GM12878 (cell line): ENCODE results near the gene CLIC3. TPM values are rescaled to one million over a fixed set of nuclear protein-coding genes. Genes with fewer than 3 reads are reported as not detected.
A peak's percentile ranks its signal among the peaks of the same experiment; 100 is the strongest.

Experiments used
- BCLAF1 ChIP-seq: fragments of 450-650 bp; IDR thresholded peaks from 2 replicates; pipeline ENCODE4 v1.6.1; 2017; ENCODE audit warnings: antibody characterized with exemption, mild to moderate bottlenecking, moderate library complexity
- CREB1 ChIP-seq: IDR thresholded peaks from 2 replicates; pipeline ENCODE4 v1.6.1; 2012; ENCODE audit warnings: low read depth, mild to moderate bottlenecking, inconsistent platforms
- GABPA ChIP-seq: IDR thresholded peaks from 2 replicates; pipeline ENCODE4 v1.6.1; 2014; ENCODE audit warnings: antibody characterized with exemption, low read depth, mild to moderate bottlenecking, inconsistent platforms
- KAT2A ChIP-seq: conservative IDR thresholded peaks from 2 replicates; pipeline ENCODE4 v1.6.1; 2011; ENCODE audit warnings: low read depth, low read length; ENCODE audit not compliant: control insufficient read depth
- MTA3 ChIP-seq: IDR thresholded peaks from 2 replicates; pipeline ENCODE4 v1.6.1; 2012; ENCODE audit warnings: low read length, inconsistent platforms, borderline replicate concordance
- PKNOX1 ChIP-seq: fragments of 450-650 bp; IDR thresholded peaks from 2 replicates; pipeline ENCODE4 v1.6.1; 2016; ENCODE audit warnings: mild to moderate bottlenecking
- POLR2A ChIP-seq: IDR thresholded peaks from 2 replicates; pipeline ENCODE4 v1.6.1; 2011; ENCODE audit warnings: low read depth, mild to moderate bottlenecking, low read length
- POU2F2 ChIP-seq: IDR thresholded peaks from 3 replicates; pipeline ENCODE4 v1.6.1; 2011; ENCODE audit warnings: low read depth, mild to moderate bottlenecking, low read length, borderline replicate concordance
- RELB ChIP-seq: fragments of 450-650 bp; IDR thresholded peaks from 2 replicates; pipeline ENCODE4 v1.6.1; 2017; ENCODE audit warnings: low read depth, mild to moderate bottlenecking, moderate library complexity
- TCF3 ChIP-seq: IDR thresholded peaks from 2 replicates; pipeline ENCODE4 v1.6.1; 2012; ENCODE audit warnings: low read depth, mild to moderate bottlenecking, low read length, borderline replicate concordance; ENCODE audit not compliant: insufficient read depth
- WRNIP1 ChIP-seq: IDR thresholded peaks from 2 replicates; pipeline ENCODE4 v1.6.1; 2011; ENCODE audit warnings: low read depth, low read length, improper control_type of control experiment, borderline replicate concordance
- ZBTB40 ChIP-seq: fragments of 450-650 bp; IDR thresholded peaks from 2 replicates; pipeline ENCODE4 v1.6.1; 2016; ENCODE audit warnings: mild to moderate bottlenecking, moderate library complexity, borderline replicate concordance
- ZNF207 ChIP-seq: fragments of 450-650 bp; IDR thresholded peaks from 2 replicates; pipeline ENCODE4 v1.6.1; 2014; ENCODE audit warnings: antibody characterized with exemption, mild to moderate bottlenecking, borderline replicate concordance
- ZNF687 ChIP-seq: fragments of 450-650 bp; IDR thresholded peaks from 2 replicates; pipeline ENCODE4 v1.6.1; 2017; ENCODE audit warnings: mild to moderate bottlenecking, moderate library complexity
- polyA plus RNA-seq, 11 experiments: library from polyadenylated mRNA; depleted of rRNA in 4 of 11; unstranded in 6 of 11; stranded (reverse) in 5 of 11; fragments of >200 nt; fragmentation: Nextera tagmentation in 4 of 11; fragmentation: Illumina TruSeq in 1 of 11; extraction: Ambion mirVana in 4 of 11; extraction: Trizol in 1 of 11; gene quantifications; 1 replicate in 1 of 11; 2 replicates in 10 of 11; pipeline versions ENCODE4 v1.2.1 to v1.2.3, GENCODE V29; 2011 to 2016; ENCODE audit warnings: inconsistent platforms in 2 of 11, missing spikeins in 2 of 11, low read depth in 1 of 11
- total RNA-seq, 4 experiments: library from RNA; depleted of rRNA in 3 of 4; stranded (reverse); fragments of >200 nt in 3 of 4; fragmentation: Illumina TruSeq in 1 of 4; extraction: Trizol in 1 of 4; gene quantifications; 2 replicates each; pipeline versions ENCODE4 v1.2.1 to v1.2.3, GENCODE V29; 2013 to 2021

CLIC3 gene
- total and polyA plus RNA-seq, 10 of the 15 experiments (the other 5 are each of a cell fraction or from before 2014, with no cell fraction given) = 0.31 TPM; not detected in 9

- TF ChIP-seq BCLAF1 = no peak
- TF ChIP-seq GABPA = no peak
- TF ChIP-seq KAT2A = no peak
- TF ChIP-seq WRNIP1 = no peak
- peak; percentile 50 for TF ChIP-seq PKNOX1
- no peak for TF ChIP-seq CREB1
- TF ChIP-seq MTA3 = no peak; the same call in 1 of the 2 replicates
- peak; percentile 71; the same call in 1 of the 2 replicates for TF ChIP-seq RELB
- TF ChIP-seq POU2F2 = no peak
- no peak; the same call in 1 of the 2 replicates for TF ChIP-seq TCF3
- TF ChIP-seq ZNF207 = no peak; the same call in 1 of the 2 replicates
- no peak for TF ChIP-seq ZBTB40
- no peak for TF ChIP-seq POLR2A
- TF ChIP-seq ZNF687 = no peak
Measured at GRCh38 chr9:137034709-137035506, 38.5 kb upstream of the CLIC3 start (continued).
